WTC11 (cell line): ENCODE results near the gene HNF1A. TPM values are rescaled to one million over a fixed set of nuclear protein-coding genes. Genes with fewer than 3 reads are reported as not detected.
A peak's percentile ranks its signal among the peaks of the same experiment; 100 is the strongest.

Source experiments
- ATAC-seq: fragments of 200-7000 bp; cut with Tn5 transposase; 2 replicates; pipeline ENCODE4 v1.10.0; 2021; ENCODE audit warnings: mild to moderate bottlenecking, moderate library complexity
- CTCF ChIA-PET: fragments of 300-600 bp; sonication (Branson Sonifier 250); formaldehyde crosslinking; loops from one replicate; lab custom pipeline; 2021; ENCODE audit warnings: antibody characterized with exemption; lab: Charles Lee
- POLR2A ChIA-PET: fragments of 350-600 bp; sonication (Branson Sonifier 250); formaldehyde crosslinking; loops from one replicate; lab custom pipeline; 2021; ENCODE audit warnings: antibody characterized with exemption; lab: Charles Lee
- DNase-seq: peaks from one replicate; pipeline ENCODE4 v3.0.0; 2021; ENCODE audit warnings: low spot score
- H3K27ac Mint-ChIP-seq: 2 replicates; pipeline ENCODE4 v1.8.0; 2021; ENCODE audit warnings: mixed read lengths
- H3K27me3 Mint-ChIP-seq: 2 replicates; pipeline ENCODE4 v1.8.0; 2021; ENCODE audit warnings: low read depth, mild to moderate bottlenecking, moderate library complexity, mixed read lengths
- H3K36me3 Mint-ChIP-seq: 2 replicates; pipeline ENCODE4 v1.8.0; 2021; ENCODE audit warnings: mixed read lengths
- H3K4me1 Mint-ChIP-seq: 2 replicates; pipeline ENCODE4 v1.8.0; 2022; ENCODE audit warnings: mixed read lengths
- H3K4me3 Mint-ChIP-seq: 2 replicates; pipeline ENCODE4 v1.8.0; 2021; ENCODE audit warnings: mild to moderate bottlenecking, moderate library complexity, mixed read lengths
- H3K9me3 Mint-ChIP-seq: 2 replicates; pipeline ENCODE4 v1.8.0; 2021; ENCODE audit warnings: mixed read lengths
- ATF1 ChIP-seq: sonication (generic); formaldehyde crosslinking; IDR thresholded peaks from 2 replicates; pipeline ENCODE4 v1.8.1; 2023; ENCODE audit warnings: mild to moderate bottlenecking, moderate library complexity, missing genetic modification reagents
- ATF2 ChIP-seq: sonication (generic); formaldehyde crosslinking; IDR thresholded peaks from 2 replicates; pipeline ENCODE4 v1.8.1; 2022; ENCODE audit warnings: low read depth, missing genetic modification reagents, borderline replicate concordance
- ATF3 ChIP-seq: sonication (generic); formaldehyde crosslinking; conservative IDR thresholded peaks from 2 replicates; pipeline ENCODE4 v1.8.1; 2022; ENCODE audit warnings: mild to moderate bottlenecking, missing genetic modification reagents
- E2F1 ChIP-seq: sonication (generic); formaldehyde crosslinking; IDR thresholded peaks from 2 replicates; pipeline ENCODE4 v1.8.0; 2022; ENCODE audit warnings: mild to moderate bottlenecking, missing genetic modification reagents
- ERG ChIP-seq: fragments of 250-450 bp; sonication (Bioruptor Pico); IDR thresholded peaks from 2 replicates; pipeline ENCODE4 v1.8.0; 2021; ENCODE audit warnings: mild to moderate bottlenecking
- ETV6 ChIP-seq: sonication (generic); formaldehyde crosslinking; IDR thresholded peaks from 2 replicates; pipeline ENCODE4 v1.8.1; 2022; ENCODE audit warnings: mild to moderate bottlenecking, missing genetic modification reagents
- FOXK1 ChIP-seq: sonication (generic); formaldehyde crosslinking; IDR thresholded peaks from 2 replicates; pipeline ENCODE4 v1.8.0; 2022; ENCODE audit warnings: mild to moderate bottlenecking, moderate library complexity, missing genetic modification reagents
- FOXP1 ChIP-seq: sonication (generic); formaldehyde crosslinking; IDR thresholded peaks from 2 replicates; pipeline ENCODE4 v1.8.0; 2022; ENCODE audit warnings: missing genetic modification reagents, mild to moderate bottlenecking, moderate library complexity, borderline replicate concordance
- FOXP4 ChIP-seq: sonication (generic); formaldehyde crosslinking; IDR thresholded peaks from 2 replicates; pipeline ENCODE4 v1.8.0; 2022; ENCODE audit warnings: mild to moderate bottlenecking, missing genetic modification reagents
- MXD4 ChIP-seq: fragments of 250-450 bp; sonication (Bioruptor Pico); IDR thresholded peaks from 2 replicates; pipeline ENCODE4 v1.8.0; 2021; ENCODE audit warnings: mild to moderate bottlenecking, moderate library complexity, borderline replicate concordance
- NFATC4 ChIP-seq: fragments of 250-450 bp; sonication (Bioruptor Pico); IDR thresholded peaks from 2 replicates; pipeline ENCODE4 v1.9.0; 2021; ENCODE audit warnings: mild to moderate bottlenecking
- NFYB ChIP-seq: sonication (generic); formaldehyde crosslinking; conservative IDR thresholded peaks from 2 replicates; pipeline ENCODE4 v1.8.0; 2022; ENCODE audit warnings: low read depth, missing genetic modification reagents
- NR3C1 ChIP-seq: sonication (generic); formaldehyde crosslinking; conservative IDR thresholded peaks from 2 replicates; pipeline ENCODE4 v1.8.1; 2023; ENCODE audit warnings: low read depth, mild to moderate bottlenecking, missing genetic modification reagents
- PRDM15 ChIP-seq: sonication (generic); formaldehyde crosslinking; IDR thresholded peaks from 2 replicates; pipeline ENCODE4 v1.8.0; 2022; ENCODE audit warnings: missing genetic modification reagents
- RELA ChIP-seq: sonication (generic); formaldehyde crosslinking; IDR thresholded peaks from 2 replicates; pipeline ENCODE4 v1.8.1; 2022; ENCODE audit warnings: missing genetic modification reagents, mild to moderate bottlenecking, borderline replicate concordance
- RORB ChIP-seq: fragments of 250-450 bp; sonication (Bioruptor Pico); IDR thresholded peaks from 2 replicates; pipeline ENCODE4 v1.9.0; 2021; ENCODE audit warnings: mild to moderate bottlenecking
- TEAD1 ChIP-seq: sonication (generic); formaldehyde crosslinking; IDR thresholded peaks from 2 replicates; pipeline ENCODE4 v1.8.0; 2022; ENCODE audit warnings: mild to moderate bottlenecking, missing genetic modification reagents
- USF1 ChIP-seq: sonication (generic); formaldehyde crosslinking; IDR thresholded peaks from 2 replicates; pipeline ENCODE4 v1.8.0; 2022; ENCODE audit warnings: mild to moderate bottlenecking, missing genetic modification reagents
- USF2 ChIP-seq: sonication (generic); formaldehyde crosslinking; IDR thresholded peaks from 2 replicates; pipeline ENCODE4 v1.8.1; 2023; ENCODE audit warnings: mild to moderate bottlenecking, missing genetic modification reagents, moderate library complexity
- ZNF121 ChIP-seq: sonication (generic); formaldehyde crosslinking; IDR thresholded peaks from 2 replicates; pipeline ENCODE4 v1.8.0; 2023; ENCODE audit warnings: missing genetic modification reagents
- ZNF317 ChIP-seq: sonication (generic); formaldehyde crosslinking; IDR thresholded peaks from 2 replicates; pipeline ENCODE4 v1.8.1; 2023; ENCODE audit warnings: low read depth, mild to moderate bottlenecking, moderate library complexity, missing genetic modification reagents, borderline replicate concordance
- total RNA-seq: library from RNA; stranded (reverse); gene quantifications from 3 replicates; pipeline ENCODE4 v1.2.3, GENCODE V29; 2021

HNF1A gene
- total RNA-seq, 1 experiment from 2014 or later = not detected

GRCh38 chr12:121009741-121010140 is 31.4 kb downstream of the HNF1A start:
- Mint-ChIP-seq H3K27ac (no peak overlapping the region), H3K36me3 (peaks cover 45% of the 10 kb centered on the region), H3K9me3 (no peaks in the 10 kb centered on the region), H3K4me1 (peaks cover 4% of the 10 kb centered on the region), H3K27me3 (no peaks in the 10 kb centered on the region), H3K4me3 (no peak overlapping the region)
- TF ChIP-seq ERG (CRISPR knock-in tag) (no peak), NFYB (CRISPR knock-in tag) (no peak), ETV6 (CRISPR knock-in tag) (no peak), TEAD1 (CRISPR knock-in tag) (peak; percentile 86; the same call in 1 of the 2 replicates), PRDM15 (CRISPR knock-in tag) (no peak)
- ChIA-PET CTCF (interaction anchor here (0.6 to 1.8 kb wide), 18 partner anchors 14 to 409 kb away, joined by 3 to 11 read pairs (median 3); partner anchors contain the start of genes CABP1 and HNF1A), POLR2A (no interaction called here)
- DNase-seq = peak; percentile 64
- peak; percentile 85 for ATAC-seq

- H3K27me3 Mint-ChIP-seq = no peaks in the 10 kb centered on the region
- no peak overlapping the region for H3K4me3 Mint-ChIP-seq
- H3K9me3 Mint-ChIP-seq = no peaks in the 10 kb centered on the region
- DNase-seq (no peak), ATAC-seq (no peak)
- peaks cover 39% of the 10 kb centered on the region for H3K36me3 Mint-ChIP-seq
- ChIA-PET POLR2A (no interaction called here), CTCF (interaction anchor here (1.6 kb wide), 1 partner anchor 118 kb away, joined by 3 read pairs; no protein-coding TSS in a partner anchor)
- H3K4me1 Mint-ChIP-seq = peaks cover 10% of the 10 kb centered on the region
- H3K27ac Mint-ChIP-seq = no peak overlapping the region
- TF ChIP-seq RELA (CRISPR knock-in tag) (no peak), USF1 (CRISPR knock-in tag) (no peak), ATF1 (CRISPR knock-in tag) (no peak), NR3C1 (CRISPR knock-in tag) (no peak), RORB (CRISPR knock-in tag) (no peak), ZNF317 (CRISPR knock-in tag) (no peak), ETV6 (CRISPR knock-in tag) (no peak), FOXP4 (CRISPR knock-in tag) (no peak), MXD4 (CRISPR knock-in tag) (no peak), ZNF121 (CRISPR knock-in tag) (no peak), ATF2 (CRISPR knock-in tag) (no peak), ATF3 (CRISPR knock-in tag) (no peak), NFATC4 (CRISPR knock-in tag) (no peak), E2F1 (CRISPR knock-in tag) (no peak), FOXK1 (CRISPR knock-in tag) (no peak), USF2 (CRISPR knock-in tag) (no peak), FOXP1 (CRISPR knock-in tag) (no peak)
Observed at GRCh38 chr12:121010860-121011259, 32.5 kb downstream of the HNF1A start.
